Measurements from ENCODE around the gene PHC2.

GRCh38 chr1:33346927-33347649 lies 83.8 kb downstream of the PHC2 start:
- TF ChIP-seq CTCF (IDR thresholded peaks at IDR 0.05; ENCODE audit: low read length), result no peak
- TF ChIP-seq EZH2 (IDR thresholded peaks at IDR 0.05; ENCODE audit: borderline replicate concordance, low read length), result no peak
